Right renal pelvis (tissue), 4 donors: Measurements from ENCODE around the gene MKX. TPM values are rescaled to one million over a fixed set of nuclear protein-coding genes. Genes with fewer than 3 reads are reported as not detected.

ENCODE experiments used
- DNase-seq, 4 donors: peaks; one replicate each; pipeline ENCODE4 v3.0.0-alpha.2; 2013; ENCODE audit warnings: low read depth in 4 of 4, low spot score in 3 of 4, missing footprints in 1 of 4
- polyA plus RNA-seq, 4 donors: library from polyadenylated mRNA; unstranded; fragments of 120-200 nt; gene quantifications; one replicate each; pipeline ENCODE4 v1.2.1, GENCODE V29; 2013; ENCODE audit not compliant: insufficient read length in 4 of 4

MKX gene, protein sequence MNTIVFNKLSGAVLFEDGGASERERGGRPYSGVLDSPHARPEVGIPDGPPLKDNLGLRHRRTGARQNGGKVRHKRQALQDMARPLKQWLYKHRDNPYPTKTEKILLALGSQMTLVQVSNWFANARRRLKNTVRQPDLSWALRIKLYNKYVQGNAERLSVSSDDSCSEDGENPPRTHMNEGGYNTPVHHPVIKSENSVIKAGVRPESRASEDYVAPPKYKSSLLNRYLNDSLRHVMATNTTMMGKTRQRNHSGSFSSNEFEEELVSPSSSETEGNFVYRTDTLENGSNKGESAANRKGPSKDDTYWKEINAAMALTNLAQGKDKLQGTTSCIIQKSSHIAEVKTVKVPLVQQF
- under 1 TPM; 0.06 to 0.45 (median 0.19) TPM for polyA plus RNA-seq

DNA sequence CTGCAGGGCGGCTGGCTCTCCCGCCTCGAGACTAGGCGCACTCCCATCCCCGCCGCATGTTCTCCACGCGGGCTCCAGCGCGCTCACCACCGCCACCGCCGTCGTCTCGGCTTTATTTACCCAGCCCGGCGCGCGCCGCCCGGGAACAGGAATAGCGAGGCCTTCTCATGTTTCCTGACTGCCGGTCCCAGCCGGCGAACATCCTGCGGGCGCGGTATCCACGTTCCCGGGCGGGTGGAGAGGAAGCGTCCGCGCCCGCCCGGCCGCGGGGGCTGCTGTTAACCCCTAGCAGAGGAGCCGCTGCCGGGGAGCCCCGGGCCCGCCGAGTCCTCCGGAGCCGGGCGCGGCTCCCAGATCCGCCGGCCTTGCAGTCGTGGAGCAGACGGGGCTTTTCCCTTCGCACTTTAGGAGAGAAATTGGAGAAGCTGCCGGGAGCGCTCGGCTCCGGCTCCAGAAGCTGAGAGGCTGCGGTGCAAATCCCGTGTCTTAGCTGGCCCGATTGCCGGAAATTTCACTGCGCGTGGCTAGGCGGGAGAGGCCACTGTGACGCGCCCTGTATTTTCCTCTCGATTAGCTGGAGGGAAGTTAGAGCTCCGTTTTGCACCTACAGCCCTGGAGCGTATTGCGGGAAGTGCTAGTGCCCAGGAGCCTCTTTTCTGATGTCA, at the start of gene MKX:
Gene MKX, minus strand, starts transcription at position 88 of the 665 bp plus-strand sequence. CDS start 2,404 bp downstream, outside the sequence.
- peak in 1 of 4 donors; percentile 57 for DNase-seq

DNA sequence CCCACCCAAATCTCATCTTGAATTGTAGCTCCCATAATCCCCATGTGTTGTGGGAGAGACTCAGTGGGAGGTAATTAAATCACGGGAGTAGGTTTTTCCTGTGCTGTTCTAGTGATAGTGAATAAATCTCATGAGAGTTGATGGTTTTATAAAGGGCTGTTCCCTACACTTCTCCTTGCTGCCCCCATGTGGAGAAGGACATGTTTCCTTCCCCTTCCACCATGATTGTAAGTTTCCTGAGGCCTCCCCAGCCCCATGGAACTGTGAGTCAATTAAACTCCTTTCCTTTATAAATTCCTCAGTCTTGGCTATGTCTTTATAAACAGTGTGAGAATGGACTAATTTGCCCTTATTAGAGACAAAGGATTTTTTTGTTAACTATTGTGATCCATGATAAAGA, 48.5 kb upstream of the MKX start:
- no peak for DNase-seq

DNA sequence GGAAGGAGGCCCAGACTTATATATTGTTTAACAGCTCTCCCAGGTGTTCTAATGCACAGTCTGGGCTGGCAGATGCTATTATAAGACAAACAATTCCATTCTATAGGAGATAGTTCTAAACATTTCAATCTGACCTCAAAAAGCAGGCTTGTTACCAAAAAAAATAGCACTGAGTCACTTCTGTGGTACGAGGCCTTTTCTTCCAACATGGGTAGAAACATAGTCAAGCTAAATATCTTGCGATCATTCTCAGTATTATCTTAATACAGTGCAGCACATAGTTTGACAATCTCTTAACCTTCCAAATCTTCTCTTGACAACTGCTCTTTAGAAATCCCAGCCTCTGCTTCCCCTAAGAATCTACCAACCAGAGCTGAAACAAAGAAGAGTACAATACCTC, 46.6 kb upstream of the MKX start:
- no peak for DNase-seq

DNA sequence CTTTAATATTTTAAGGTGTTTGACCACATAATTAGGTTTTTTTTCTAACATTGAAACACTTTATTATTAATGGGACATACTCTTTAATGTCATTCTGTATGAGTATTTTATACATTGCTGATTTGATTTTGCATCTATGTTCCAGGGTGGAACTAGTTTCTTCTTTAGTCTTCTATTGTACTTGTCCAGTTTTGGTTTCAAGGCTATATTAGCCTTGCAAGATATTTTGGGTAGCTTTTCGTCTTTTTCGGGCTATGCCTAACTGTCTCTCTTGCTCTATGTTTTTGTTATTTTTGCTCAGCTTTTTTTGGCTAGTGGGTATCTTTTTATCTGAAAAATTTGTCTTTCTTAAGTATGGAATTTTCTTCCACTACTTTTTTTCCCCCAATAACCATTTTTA, 38.7 kb upstream of the MKX start:
- DNase-seq = no peak

GRCh38 chr10:27783660-27784059, 38.0 kb upstream of the MKX start:
- no peak for DNase-seq

DNA sequence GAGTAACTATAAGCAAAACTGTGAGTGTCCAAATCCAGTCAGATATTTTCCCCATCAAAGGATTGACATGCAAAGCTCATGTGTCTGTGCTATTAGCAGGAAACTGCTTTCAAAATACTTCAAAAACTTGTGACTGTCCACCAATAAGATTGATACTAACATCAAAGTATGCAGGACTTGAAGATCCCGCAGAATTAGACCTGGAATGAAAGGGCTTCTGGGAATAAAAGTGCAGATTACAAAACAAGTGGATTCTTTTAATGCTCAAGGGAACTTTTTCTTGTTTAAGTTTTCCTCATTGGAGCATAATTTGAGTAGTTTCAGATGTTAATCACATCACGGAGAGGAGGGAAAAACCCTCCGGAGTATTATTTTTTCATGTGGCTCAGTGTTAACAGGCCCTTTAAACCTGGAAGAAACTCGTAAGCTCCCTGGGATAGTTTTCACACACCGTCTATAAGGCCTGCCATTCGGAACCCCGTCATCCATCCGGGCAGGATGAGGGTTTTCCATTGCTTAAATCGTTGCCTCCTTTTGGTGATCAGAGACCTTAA, 33.9 kb upstream of the MKX start:
- no peak for DNase-seq

DNA sequence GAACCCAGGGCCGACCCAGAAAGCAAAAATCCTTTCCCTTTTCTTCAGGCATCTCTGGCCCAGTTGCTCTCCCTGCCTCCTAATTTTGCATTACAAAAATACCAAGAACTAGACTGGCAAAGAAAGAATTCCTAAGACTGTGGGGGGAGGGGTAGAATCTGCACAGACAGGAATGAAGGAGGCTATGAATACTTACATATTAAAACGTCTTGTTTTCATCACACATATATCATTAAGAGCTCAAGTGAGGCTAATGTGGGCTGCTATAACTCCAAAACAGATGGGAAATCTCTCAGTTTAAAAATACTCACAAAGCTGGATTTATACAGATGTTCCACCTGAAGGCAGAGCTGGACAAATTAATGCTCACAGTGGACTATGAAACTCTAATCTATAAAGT, 29.2 kb upstream of the MKX start:
- no peak for DNase-seq

DNA sequence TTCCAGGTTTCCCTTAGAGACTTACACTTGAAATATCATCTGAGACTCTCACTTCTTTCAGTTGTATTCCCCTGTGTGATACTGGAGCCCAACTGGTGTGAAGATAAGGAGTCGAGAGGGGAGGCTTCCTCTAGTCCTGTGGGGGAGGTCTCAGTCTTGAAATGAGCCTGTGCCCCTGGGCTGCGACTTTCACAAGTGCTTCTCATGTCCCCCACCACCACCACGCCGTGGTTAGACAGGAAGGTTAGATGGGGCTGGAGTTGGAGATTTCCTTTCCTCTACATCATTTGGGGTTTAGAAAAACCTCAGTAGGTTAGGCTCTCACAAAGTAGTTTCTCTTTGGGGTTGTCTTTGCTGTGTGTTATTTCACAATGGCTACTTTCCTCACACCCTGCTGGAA, 25.6 kb upstream of the MKX start:
- DNase-seq = no peak

GRCh38 chr10:27770181-27770580, 24.6 kb upstream of the MKX start:
- no peak for DNase-seq

DNA sequence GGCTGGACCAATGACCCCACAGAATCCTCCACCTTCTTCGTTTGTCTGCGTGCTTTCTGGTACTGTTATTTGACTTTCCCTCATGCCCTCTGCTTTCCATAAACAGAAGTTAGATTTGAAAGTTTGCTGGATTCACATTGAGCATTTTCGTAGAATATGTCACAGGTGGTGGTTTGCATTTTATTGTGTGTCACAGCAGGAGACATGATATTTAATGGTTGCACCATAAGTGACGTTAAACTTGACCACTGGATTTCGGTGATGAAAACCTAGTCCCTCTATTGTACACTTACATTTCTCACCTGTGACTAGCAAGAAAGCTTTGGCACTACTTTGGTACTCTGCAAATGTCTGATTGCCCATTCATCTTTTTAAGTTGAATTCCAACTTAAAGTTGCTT, 15.2 kb upstream of the MKX start:
- DNase-seq = no peak

DNA sequence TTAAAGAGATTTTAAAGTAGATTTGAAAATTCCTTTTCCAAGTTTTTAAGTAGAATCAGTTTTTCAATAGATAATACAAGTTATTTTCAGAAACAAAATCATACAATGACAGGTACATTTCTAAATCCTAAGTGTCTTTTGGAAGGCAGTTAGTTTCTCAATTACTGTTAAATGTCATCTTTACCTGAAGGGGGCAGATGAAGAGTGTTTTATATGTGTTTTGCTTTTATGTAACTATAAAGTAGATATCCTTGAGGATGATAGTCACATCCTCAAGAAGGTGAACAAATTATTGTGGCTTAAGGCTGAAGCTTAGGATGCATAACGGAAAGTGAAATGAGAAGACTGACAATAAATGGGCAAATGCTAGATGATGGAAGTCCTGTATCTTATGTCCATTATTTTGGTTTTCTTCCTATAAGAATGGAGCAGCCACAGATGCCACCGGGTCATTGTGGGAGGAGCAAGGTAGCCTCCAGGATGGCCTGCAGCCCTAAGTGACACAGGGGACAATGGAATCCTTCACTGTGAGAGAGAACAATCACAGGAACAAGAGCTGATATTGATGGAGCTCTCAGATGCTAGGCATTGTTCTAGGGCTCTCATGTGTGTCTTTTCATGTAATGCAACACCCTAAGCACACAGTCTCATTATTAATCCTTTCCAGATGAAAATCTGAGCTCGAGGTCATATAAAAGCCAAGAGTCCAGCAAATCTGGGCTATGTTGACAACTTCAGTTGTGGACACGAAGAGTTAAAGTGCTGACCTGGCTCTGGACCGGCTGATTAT, 14.1 kb upstream of the MKX start:
- no peak for DNase-seq

DNA sequence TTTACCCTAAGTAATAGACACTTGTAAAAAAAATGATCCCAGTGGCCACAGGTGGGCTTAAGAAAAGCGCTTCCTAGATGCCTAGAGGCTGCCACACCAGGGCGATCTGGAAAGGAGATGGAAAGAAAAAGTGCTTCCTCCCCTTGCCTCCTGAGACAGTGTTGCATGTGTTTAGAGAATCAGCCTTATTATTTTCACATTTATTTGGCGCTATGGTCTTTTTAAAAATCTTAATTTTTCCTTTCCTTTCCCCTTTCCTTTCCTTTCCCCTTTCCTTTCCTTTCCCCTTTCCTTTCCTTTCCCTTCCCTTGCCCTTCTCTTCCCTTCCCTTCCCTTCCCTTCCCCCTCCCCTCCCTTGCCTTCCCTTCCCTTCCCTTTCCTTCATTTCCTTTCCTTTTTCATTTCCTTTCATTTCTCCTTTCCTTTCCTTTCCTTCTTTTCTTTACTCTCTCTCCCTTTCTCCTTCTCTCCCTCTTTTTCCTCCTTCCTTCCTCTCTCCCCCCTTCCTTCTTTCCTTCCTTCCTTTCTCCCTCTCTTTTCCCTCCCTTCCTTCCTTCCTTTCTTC, 7.1 kb upstream of the MKX start:
- DNase-seq = no peak

- no peak for DNase-seq
Measured at GRCh38 chr10:27748601-27749000, 3.0 kb upstream of the MKX start.

GRCh38 chr10:27747096-27747451, 1.5 kb upstream of the MKX start:
- no peak for DNase-seq

DNA sequence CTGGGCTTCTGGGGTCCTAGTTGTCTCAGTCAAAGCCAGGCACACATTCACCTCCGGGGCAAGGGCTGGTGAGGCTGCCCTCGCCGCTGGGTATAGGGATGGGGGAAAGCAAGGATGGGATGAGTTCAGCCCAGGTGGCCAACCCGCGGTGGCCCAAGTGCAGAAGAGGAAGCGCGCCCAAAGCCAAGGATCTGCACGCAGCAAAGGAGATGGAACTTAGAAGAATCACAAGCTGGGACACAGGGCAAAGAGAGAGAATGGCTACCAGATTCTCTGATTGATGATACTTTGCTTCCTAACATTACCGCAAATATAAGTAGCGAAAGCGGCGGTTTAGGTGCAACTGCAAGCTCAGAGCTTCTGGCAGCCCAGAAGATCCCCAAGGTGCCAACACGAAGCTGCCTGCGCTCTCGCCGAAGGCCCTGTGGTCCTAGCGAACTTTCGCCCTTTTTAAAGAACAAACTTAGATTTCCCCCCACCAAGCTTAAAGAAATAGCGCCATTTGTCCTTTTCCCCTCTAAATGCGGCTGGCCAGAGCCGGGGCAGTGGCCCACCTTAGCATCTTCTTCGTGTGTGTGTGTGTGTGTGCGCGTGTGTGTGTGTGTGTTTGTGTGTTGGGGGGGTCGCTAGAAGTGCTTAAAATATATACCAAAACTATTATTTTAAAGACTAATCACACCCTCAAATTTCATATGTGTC, 927 bp upstream of the MKX start:
- no peak for DNase-seq

DNA sequence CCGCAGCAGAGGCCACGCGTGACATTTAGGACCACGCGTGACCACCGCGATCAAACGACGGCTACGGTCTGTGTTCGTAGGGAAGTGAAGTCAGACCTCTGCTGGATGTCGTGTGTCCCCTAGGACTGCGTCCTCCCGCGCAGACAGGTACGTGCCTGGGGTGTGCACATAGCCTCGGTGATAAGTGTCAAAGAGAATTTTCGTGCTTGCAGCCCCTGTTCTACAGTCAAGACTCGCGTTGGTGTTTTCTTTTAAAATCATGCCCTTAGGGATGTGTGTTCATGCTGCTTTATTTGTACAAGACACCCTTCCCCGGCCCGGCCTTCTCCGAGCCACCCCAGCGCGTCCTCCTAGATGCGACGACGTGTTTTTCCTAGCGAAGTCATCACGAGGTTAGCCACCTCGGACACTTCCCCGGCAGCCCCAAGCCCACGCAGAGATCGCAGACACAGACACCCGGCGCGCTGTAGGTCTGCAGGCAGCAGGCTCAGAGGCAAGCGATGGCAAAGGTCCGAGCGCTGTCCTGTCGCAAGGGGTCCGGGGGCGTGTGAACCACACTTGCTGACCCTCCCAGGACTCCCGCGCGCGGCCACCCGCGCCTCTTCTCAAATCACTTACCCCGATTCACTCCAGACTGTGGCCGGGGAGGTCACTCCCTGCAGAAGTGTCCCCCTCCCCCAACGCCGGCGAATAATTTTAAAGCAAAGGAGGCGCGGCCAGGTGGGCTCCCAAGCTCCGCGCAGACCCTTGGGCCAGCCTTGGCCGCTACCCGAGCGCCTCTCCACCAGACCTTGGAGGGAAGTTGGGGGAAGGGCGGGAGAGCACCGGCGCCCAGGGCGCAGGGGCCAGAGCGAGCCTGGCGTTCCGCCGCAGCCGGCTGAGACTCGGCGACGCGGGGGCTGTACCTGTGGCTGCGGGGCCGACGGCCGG, 552 bp downstream of the MKX start:
- no peak for DNase-seq

- DNase-seq = peak in 1 of 4 donors; percentile 26
Measured at GRCh38 chr10:27743877-27744801, 1.5 kb downstream of the MKX start.
